B cell (primary cell): ENCODE measurements around the gene WASHC4. TPM values are rescaled to one million over a fixed set of nuclear protein-coding genes. Genes with fewer than 3 reads are reported as not detected.
A peak's percentile ranks its signal among the peaks of the same experiment; 100 is the strongest.

ENCODE experiments used
- ATAC-seq: fragments of 200-7000 bp; cut with Tn5 transposase; one replicate; pipeline ENCODE4 v1.10.0; 2021; ENCODE audit warnings: low read depth, mild to moderate bottlenecking, moderate number of reproducible peaks, moderate library complexity
- CTCF ChIA-PET: fragments of 350-600 bp; sonication (Branson Sonifier 250); formaldehyde crosslinking; loops from one replicate; lab custom pipeline; 2021; ENCODE audit warnings: antibody characterized with exemption, inconsistent platforms; lab: Charles Lee
- POLR2A ChIA-PET: fragments of 350-600 bp; sonication (Branson Sonifier 250); formaldehyde crosslinking; loops from one replicate; lab custom pipeline; 2021; ENCODE audit warnings: antibody characterized with exemption; lab: Charles Lee
- DNase-seq: peaks from one replicate; pipeline ENCODE4 v3.0.0; 2013
- H2AFZ ChIP-seq: 2 replicates; pipeline ENCODE4 v1.6.1; 2012; ENCODE audit warnings: mild to moderate bottlenecking, low read depth, low read length; ENCODE audit not compliant: insufficient read depth, poor library complexity, severe bottlenecking
- H3K27ac ChIP-seq, 2 donors: 1 replicate in 1 of 2; 2 replicates in 1 of 2; pipeline ENCODE4 v1.5.1; 2012 to 2013; ENCODE audit warnings: low read length in 2 of 2, mild to moderate bottlenecking in 2 of 2, moderate library complexity in 1 of 2
- H3K27me3 ChIP-seq, 4 experiments: fragments of 200-600 bp in 1 of 4; sonication (generic) in 1 of 4; replicated peaks in 1 of 4; 1 replicate in 2 of 4; 2 replicates in 2 of 4; pipeline versions ENCODE4 v1.6.1 to v1.7.0; 2013 to 2016; ENCODE audit warnings: low read length in 3 of 4, mild to moderate bottlenecking in 2 of 4, mixed read lengths in 1 of 4, moderate library complexity in 1 of 4; ENCODE audit not compliant: insufficient read depth in 4 of 4, control insufficient read depth in 3 of 4; ENCODE audit errors: control extremely low read depth in 1 of 4
- H3K36me3 ChIP-seq, 2 experiments: replicated peaks in 1 of 2; 1 replicate in 1 of 2; 2 replicates in 1 of 2; pipeline versions ENCODE4 v1.6.1 to v1.7.1; 2013; ENCODE audit warnings: low read length in 1 of 2; ENCODE audit not compliant: insufficient read depth in 2 of 2, control insufficient read depth in 1 of 2; ENCODE audit errors: control extremely low read depth in 1 of 2, extremely low read depth in 1 of 2
- H3K4me1 ChIP-seq, 2 donors: fragments of 200-600 bp in 1 of 2; sonication (generic) in 1 of 2; 1 replicate in 1 of 2; 2 replicates in 1 of 2; pipeline versions ENCODE4 v1.5.1 to v1.6.1; 2013 to 2017; ENCODE audit warnings: low read length in 2 of 2; ENCODE audit not compliant: control insufficient read depth in 2 of 2, insufficient read depth in 2 of 2
- H3K4me2 ChIP-seq: replicated peaks from 2 replicates; pipeline ENCODE3; 2012; ENCODE audit warnings: mild to moderate bottlenecking, low read depth, low read length; ENCODE audit not compliant: poor library complexity, severe bottlenecking
- H3K4me3 ChIP-seq, 5 experiments: fragments of 200-600 bp in 1 of 5; sonication (generic) in 1 of 5; 1 replicate in 3 of 5; 2 replicates in 2 of 5; pipeline versions ENCODE4 v1.5.1 to v1.7.0; 2011 to 2016; ENCODE audit warnings: low read length in 4 of 5, mild to moderate bottlenecking in 4 of 5, low read depth in 2 of 5, control low read depth in 1 of 5, moderate library complexity in 1 of 5; ENCODE audit not compliant: insufficient read depth in 1 of 5; ENCODE audit errors: control extremely low read depth in 1 of 5, extremely low read depth in 1 of 5
- H3K79me2 ChIP-seq: fragments of 200-600 bp; sonication (generic); one replicate; pipeline ENCODE4 v1.6.0; 2016; ENCODE audit warnings: low read length; ENCODE audit not compliant: control insufficient read depth, insufficient read depth
- H3K9ac ChIP-seq: fragments of 200-600 bp; sonication (generic); 2 replicates; pipeline ENCODE4 v1.6.1; 2017; ENCODE audit warnings: mild to moderate bottlenecking, low read length, moderate library complexity
- H3K9me3 ChIP-seq, 3 donors: one replicate each; pipeline versions ENCODE4 v1.6.1 to v1.7.1; 2013; ENCODE audit warnings: low read length in 2 of 3; ENCODE audit not compliant: control insufficient read depth in 2 of 3, insufficient read depth in 1 of 3; ENCODE audit errors: control extremely low read depth in 1 of 3
- H4K20me1 ChIP-seq: 2 replicates; pipeline ENCODE4 v1.6.0; 2012; ENCODE audit warnings: mild to moderate bottlenecking, low read length; ENCODE audit not compliant: insufficient read depth, control insufficient read depth, poor library complexity, severe bottlenecking
- H3K27ac Mint-ChIP-seq: one replicate; pipeline ENCODE4 v1.8.0; 2021; ENCODE audit warnings: mixed read lengths
- H3K27me3 Mint-ChIP-seq: one replicate; pipeline ENCODE4 v1.8.0; 2021; ENCODE audit warnings: mixed read lengths
- H3K4me1 Mint-ChIP-seq: one replicate; pipeline ENCODE4 v1.8.0; 2021; ENCODE audit warnings: mixed read lengths
- H3K4me3 Mint-ChIP-seq: one replicate; pipeline ENCODE4 v1.8.0; 2021; ENCODE audit warnings: mixed read lengths
- H3K9me3 Mint-ChIP-seq: one replicate; pipeline ENCODE4 v1.8.0; 2022; ENCODE audit warnings: mixed read lengths; ENCODE audit not compliant: insufficient read depth
- EZH2 ChIP-seq: IDR thresholded peaks from 2 replicates; pipeline ENCODE4 v1.6.1; 2012; ENCODE audit warnings: borderline replicate concordance, low read depth, mild to moderate bottlenecking, moderate library complexity, low read length; ENCODE audit not compliant: insufficient read depth, poor library complexity, severe bottlenecking
- whole genome bisulfite sequencing: methylation state at CpG from one replicate; pipeline ENCODE4 v1.1.5; 2013; ENCODE audit warnings: missing lambda C conversion rate; ENCODE audit not compliant: insufficient coverage; 5-methylcytosine and 5-hydroxymethylcytosine counted together
- intact Hi-C: fragments of 100-400 bp; cut with micrococcal nuclease; formaldehyde crosslinking; loops from one replicate; pipeline ENCODE4 v1.10.0; 2022
- polyA plus RNA-seq: library from polyadenylated mRNA; depleted of rRNA; stranded (reverse); fragments of >200 nt; gene quantifications from 2 replicates; pipeline ENCODE4 v1.2.3, GENCODE V29; 2012
- total RNA-seq, 2 donors: library from RNA; stranded (reverse); fragments of 120-200 nt in 1 of 2; gene quantifications; 1 replicate in 1 of 2; 2 replicates in 1 of 2; pipeline versions ENCODE4 v1.2.3 to v1.2.4, GENCODE V29; 2013 to 2022
- TF ChIP-seq, protein P1 (sequence below): fragments of 200-600 bp; IDR thresholded peaks from one replicate; pipeline ENCODE4 v1.8.0; 2022; ENCODE audit warnings: antibody characterized with exemption, mild to moderate bottlenecking

Gene WASHC4
- total and polyA plus RNA-seq, 2 donors (not counting 1 experiment from before 2014, with no cell fraction given), result 55.2 to 240 TPM

DNA sequence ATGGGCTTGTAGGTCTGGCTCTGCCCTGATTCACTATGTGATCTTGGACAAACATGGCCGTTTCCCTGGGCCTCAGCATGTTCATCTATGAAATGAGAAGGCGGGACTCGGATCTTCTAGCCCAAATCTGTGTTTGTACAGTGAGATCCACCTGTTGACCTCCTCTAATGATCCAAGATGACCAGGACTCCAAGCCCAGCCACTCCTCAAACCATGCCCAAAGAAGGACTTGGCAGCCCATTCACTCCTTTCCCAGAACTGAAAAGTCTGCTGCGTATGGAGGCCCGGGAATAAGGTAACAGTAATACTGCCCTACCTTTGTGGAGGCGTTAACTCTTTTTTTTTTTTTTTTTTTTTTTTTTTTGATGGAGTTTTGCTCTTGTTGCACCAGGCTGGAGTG, 88.6 kb downstream of the WASHC4 start:
- H3K79me2 ChIP-seq, result no peaks in the 10 kb centered on the region
- H2AFZ ChIP-seq, result no peak overlapping the region
- Mint-ChIP-seq H3K4me1 (no peaks in the 10 kb centered on the region), H3K9me3 (no peaks in the 10 kb centered on the region), H3K27ac (peak overlapping the region; percentile 65), H3K4me3 (no peak overlapping the region), H3K27me3 (no peaks in the 10 kb centered on the region)
- no peaks in the 10 kb centered on the region for H4K20me1 ChIP-seq
- intact Hi-C loops, result no loop called here
- ATAC-seq (no peak), DNase-seq (no peak)
- no peak overlapping the region for H3K4me2 ChIP-seq
- no peak overlapping the region for H3K4me3 ChIP-seq
- no peaks in the 10 kb centered on the region for H3K9me3 ChIP-seq
- 100% methylated on average over 3 of the region's 6 CpGs for WGBS
- ChIA-PET POLR2A (no interaction called here), CTCF (no interaction called here)
- peaks cover 5 to 47% of the 10 kb centered on the region in 2 experiments for H3K36me3 ChIP-seq
- no peak overlapping the region for H3K27ac ChIP-seq
- TF ChIP-seq EZH2, result no peak
- TF ChIP-seq, protein P1, sequence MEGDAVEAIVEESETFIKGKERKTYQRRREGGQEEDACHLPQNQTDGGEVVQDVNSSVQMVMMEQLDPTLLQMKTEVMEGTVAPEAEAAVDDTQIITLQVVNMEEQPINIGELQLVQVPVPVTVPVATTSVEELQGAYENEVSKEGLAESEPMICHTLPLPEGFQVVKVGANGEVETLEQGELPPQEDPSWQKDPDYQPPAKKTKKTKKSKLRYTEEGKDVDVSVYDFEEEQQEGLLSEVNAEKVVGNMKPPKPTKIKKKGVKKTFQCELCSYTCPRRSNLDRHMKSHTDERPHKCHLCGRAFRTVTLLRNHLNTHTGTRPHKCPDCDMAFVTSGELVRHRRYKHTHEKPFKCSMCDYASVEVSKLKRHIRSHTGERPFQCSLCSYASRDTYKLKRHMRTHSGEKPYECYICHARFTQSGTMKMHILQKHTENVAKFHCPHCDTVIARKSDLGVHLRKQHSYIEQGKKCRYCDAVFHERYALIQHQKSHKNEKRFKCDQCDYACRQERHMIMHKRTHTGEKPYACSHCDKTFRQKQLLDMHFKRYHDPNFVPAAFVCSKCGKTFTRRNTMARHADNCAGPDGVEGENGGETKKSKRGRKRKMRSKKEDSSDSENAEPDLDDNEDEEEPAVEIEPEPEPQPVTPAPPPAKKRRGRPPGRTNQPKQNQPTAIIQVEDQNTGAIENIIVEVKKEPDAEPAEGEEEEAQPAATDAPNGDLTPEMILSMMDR, result no peak
- H3K9ac ChIP-seq, result no peak overlapping the region
- H3K27me3 ChIP-seq, result no peaks in the 10 kb centered on the region
- no peaks in the 10 kb centered on the region for H3K4me1 ChIP-seq

DNA sequence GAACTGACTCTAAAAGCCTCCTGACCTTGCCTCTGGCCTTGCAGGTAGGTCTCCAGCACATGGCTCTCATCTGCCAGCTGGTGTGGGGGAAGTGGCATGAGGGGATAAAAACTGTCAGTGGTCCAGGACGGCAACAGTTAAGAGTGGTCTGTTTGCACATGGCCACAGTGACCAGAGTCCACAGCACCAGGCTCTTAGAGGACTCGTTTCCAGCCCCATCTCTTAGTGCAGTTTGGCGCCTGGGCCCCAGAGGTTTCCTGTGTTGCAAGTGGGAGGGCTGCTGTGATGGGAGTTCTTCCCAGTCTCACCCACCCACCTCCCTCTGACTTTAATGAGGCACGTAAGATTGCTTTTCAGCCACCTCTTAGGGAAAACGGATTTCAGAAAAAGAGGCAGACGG, 91.4 kb downstream of the WASHC4 start:
- ATAC-seq (no peak), DNase-seq (no peak)
- H3K4me1 Mint-ChIP-seq, result no peaks in the 10 kb centered on the region
- ChIA-PET CTCF (no interaction called here), POLR2A (no interaction called here)
- 100% methylated on average over 1 of the region's 6 CpGs for WGBS
- H3K9me3 Mint-ChIP-seq, result no peaks in the 10 kb centered on the region
- no peaks in the 10 kb centered on the region for H3K27me3 Mint-ChIP-seq
- no peak overlapping the region for H3K4me2 ChIP-seq
- TF ChIP-seq, protein P1, result no peak
- TF ChIP-seq EZH2, result no peak
- H3K79me2 ChIP-seq, result no peaks in the 10 kb centered on the region
- no peaks in the 10 kb centered on the region for H3K9me3 ChIP-seq
- H3K4me1 ChIP-seq, result no peaks in the 10 kb centered on the region
- H3K4me3 ChIP-seq, result no peak overlapping the region
- intact Hi-C loops, result no loop called here
- no peak overlapping the region for H3K9ac ChIP-seq
- H3K4me3 Mint-ChIP-seq, result no peak overlapping the region
- no peaks in the 10 kb centered on the region for H4K20me1 ChIP-seq
- no peak overlapping the region for H3K27ac ChIP-seq
- H3K27me3 ChIP-seq, result no peaks in the 10 kb centered on the region
- no peak overlapping the region for H2AFZ ChIP-seq
- H3K36me3 ChIP-seq, result peaks cover 0 to 52% of the 10 kb centered on the region in 2 experiments
- no peak overlapping the region for H3K27ac Mint-ChIP-seq
